Activated naive CD4-positive, alpha-beta T cell treated with anti-CD3 and anti-CD28 coated beads, Interleukin-2, amount 50 U/mL, for 24 hours (primary cell): ENCODE data around the gene CFL1.
"Not testable (repeated sequence)": the region's sequence is repeated elsewhere in the genome, so short reads cannot be mapped to it uniquely, and the experiment has no call there.

Experiments
- H3K27ac Mint-ChIP-seq: one replicate; pipeline ENCODE4 v1.8.0; 2021; ENCODE audit warnings: mild to moderate bottlenecking, mixed read lengths
- H3K27me3 Mint-ChIP-seq: one replicate; pipeline ENCODE4 v1.8.0; 2021; ENCODE audit warnings: mixed read lengths
- H3K36me3 Mint-ChIP-seq: one replicate; pipeline ENCODE4 v1.8.0; 2021; ENCODE audit warnings: mixed read lengths
- H3K4me1 Mint-ChIP-seq: one replicate; pipeline ENCODE4 v1.8.0; 2021; ENCODE audit warnings: mixed read lengths
- H3K4me3 Mint-ChIP-seq: one replicate; pipeline ENCODE4 v1.8.0; 2021; ENCODE audit warnings: mild to moderate bottlenecking, mixed read lengths
- H3K9me3 Mint-ChIP-seq: one replicate; pipeline ENCODE4 v1.8.0; 2021; ENCODE audit warnings: mixed read lengths

CFL1 gene

GRCh38 chr11:65857500-65857852 is 504 bp downstream of the CFL1 start:
- no peaks in the 10 kb centered on the region for H3K27me3 Mint-ChIP-seq
- peaks cover 60% of the 10 kb centered on the region for H3K4me1 Mint-ChIP-seq
- H3K27ac Mint-ChIP-seq, result peak overlapping the region; percentile 51
- H3K4me3 Mint-ChIP-seq, result peak overlapping the region; percentile 94
- H3K36me3 Mint-ChIP-seq, result peaks cover 20% of the 10 kb centered on the region
- no peaks in the 10 kb centered on the region for H3K9me3 Mint-ChIP-seq

- Mint-ChIP-seq H3K4me3 (peak overlapping the region; percentile 94), H3K36me3 (peaks cover 24% of the 10 kb centered on the region), H3K27ac (peak overlapping the region; percentile 61), H3K9me3 (no peaks in the 10 kb centered on the region), H3K27me3 (no peaks in the 10 kb centered on the region), H3K4me1 (peaks cover 60% of the 10 kb centered on the region)
Observed at GRCh38 chr11:65856689-65857499, 1.1 kb downstream of the CFL1 start.

- Mint-ChIP-seq H3K4me1 (peaks cover 51% of the 10 kb centered on the region), H3K27me3 (no peaks in the 10 kb centered on the region), H3K4me3 (peak overlapping the region; percentile 94), H3K27ac (peak overlapping the region; percentile 61), H3K9me3 (no peaks in the 10 kb centered on the region), H3K36me3 (peaks cover 28% of the 10 kb centered on the region)
Observed at GRCh38 chr11:65855927-65856363, 2.0 kb downstream of the CFL1 start.

- Mint-ChIP-seq H3K4me3 (peak overlapping the region; percentile 94), H3K27ac (peak overlapping the region; percentile 51), H3K4me1 (peaks cover 49% of the 10 kb centered on the region), H3K9me3 (no peaks in the 10 kb centered on the region), H3K27me3 (no peaks in the 10 kb centered on the region), H3K36me3 (peaks cover 26% of the 10 kb centered on the region)
Observed at GRCh38 chr11:65854852-65855837, 2.8 kb downstream of the CFL1 start.

- peak overlapping the region; percentile 70 for H3K27ac Mint-ChIP-seq
Observed at GRCh38 chr11:65854161-65854592, 3.8 kb downstream of the CFL1 start.

GRCh38 chr11:65853246-65853979 is 4.6 kb downstream of the CFL1 start:
- no peaks in the 10 kb centered on the region for H3K9me3 Mint-ChIP-seq
- H3K4me3 Mint-ChIP-seq, result no peak overlapping the region
- H3K27ac Mint-ChIP-seq, result peak overlapping the region; percentile 70
- peaks cover 38% of the 10 kb centered on the region for H3K4me1 Mint-ChIP-seq
- H3K36me3 Mint-ChIP-seq, result peaks cover 26% of the 10 kb centered on the region
- no peaks in the 10 kb centered on the region for H3K27me3 Mint-ChIP-seq

More at GRCh38 chr11:65854161-65854592, 3.8 kb downstream of the CFL1 start:
- Mint-ChIP-seq H3K4me3 (peak overlapping the region; percentile 74), H3K4me1 (peaks cover 44% of the 10 kb centered on the region), H3K36me3 (peaks cover 26% of the 10 kb centered on the region), H3K27me3 (no peaks in the 10 kb centered on the region), H3K9me3 (no peaks in the 10 kb centered on the region)

GRCh38 chr11:65852508-65853245 is 5.3 kb downstream of the CFL1 start:
- H3K4me3 Mint-ChIP-seq, result no peak overlapping the region
- H3K9me3 Mint-ChIP-seq, result no peaks in the 10 kb centered on the region
- no peak overlapping the region for H3K27ac Mint-ChIP-seq
- H3K27me3 Mint-ChIP-seq, result no peaks in the 10 kb centered on the region
- H3K4me1 Mint-ChIP-seq, result peaks cover 36% of the 10 kb centered on the region
- H3K36me3 Mint-ChIP-seq, result peaks cover 26% of the 10 kb centered on the region

GRCh38 chr11:65851811-65852507 is 6.0 kb downstream of the CFL1 start:
- Mint-ChIP-seq H3K4me3 (peak overlapping the region; percentile 23), H3K9me3 (no peaks in the 10 kb centered on the region), H3K4me1 (peaks cover 36% of the 10 kb centered on the region), H3K36me3 (peaks cover 26% of the 10 kb centered on the region), H3K27ac (peak overlapping the region; percentile 79), H3K27me3 (no peaks in the 10 kb centered on the region)

- no peak overlapping the region for H3K27ac Mint-ChIP-seq
- H3K4me3 Mint-ChIP-seq, result no peak overlapping the region
- H3K36me3 Mint-ChIP-seq, result peaks cover 18% of the 10 kb centered on the region
- peaks cover 28% of the 10 kb centered on the region for H3K4me1 Mint-ChIP-seq
- no peaks in the 10 kb centered on the region for H3K27me3 Mint-ChIP-seq
- no peaks in the 10 kb centered on the region for H3K9me3 Mint-ChIP-seq
Observed at GRCh38 chr11:65851083-65851579, 6.8 kb downstream of the CFL1 start.

- Mint-ChIP-seq H3K4me1 (peaks cover 21% of the 10 kb centered on the region), H3K9me3 (no peaks in the 10 kb centered on the region), H3K27me3 (no peaks in the 10 kb centered on the region), H3K4me3 (no peak overlapping the region), H3K36me3 (peaks cover 12% of the 10 kb centered on the region), H3K27ac (peak overlapping the region; percentile 17)
Observed at GRCh38 chr11:65850217-65851082, 7.5 kb downstream of the CFL1 start.

- H3K4me1 Mint-ChIP-seq, result peaks cover 16% of the 10 kb centered on the region
Observed at GRCh38 chr11:65849771-65850216, 8.2 kb downstream of the CFL1 start.

GRCh38 chr11:65849366-65849765 is 8.6 kb downstream of the CFL1 start:
- Mint-ChIP-seq H3K9me3 (no peaks in the 10 kb centered on the region), H3K36me3 (peaks cover 8% of the 10 kb centered on the region), H3K27ac (no peak overlapping the region)

More at GRCh38 chr11:65849771-65850216, 8.2 kb downstream of the CFL1 start:
- Mint-ChIP-seq H3K36me3 (peaks cover 12% of the 10 kb centered on the region), H3K9me3 (no peaks in the 10 kb centered on the region), H3K4me3 (no peak overlapping the region), H3K27me3 (no peaks in the 10 kb centered on the region), H3K27ac (no peak overlapping the region)

GRCh38 chr11:65848693-65849092 is 9.3 kb downstream of the CFL1 start:
- not testable (repeated sequence) for H3K4me1 Mint-ChIP-seq, H3K4me3 Mint-ChIP-seq, H3K36me3 Mint-ChIP-seq, H3K9me3 Mint-ChIP-seq, H3K27ac Mint-ChIP-seq, H3K27me3 Mint-ChIP-seq

More at GRCh38 chr11:65849366-65849765, 8.6 kb downstream of the CFL1 start:
- Mint-ChIP-seq H3K27me3 (no peaks in the 10 kb centered on the region), H3K4me1 (peaks cover 12% of the 10 kb centered on the region), H3K4me3 (no peak overlapping the region)
